Body of pancreas (tissue), 4 donors: Measurements from ENCODE around the gene LRRC63.

Source experiments
- POLR2A ChIP-seq, 3 donors: fragments of 450-650 bp; IDR thresholded peaks; one replicate each; pipeline ENCODE4 v1.6.1; 2016; ENCODE audit warnings: antibody characterized with exemption in 3 of 3, mild to moderate bottlenecking in 2 of 3
- TF ChIP-seq, protein P1 (sequence below), 7 experiments: fragments of 450-650 bp in 4 of 7; fragments of 200-600 bp in 3 of 7; sonication (generic) in 3 of 7; IDR thresholded peaks; one replicate each; pipeline ENCODE4 v1.5.1; 2016 to 2019; ENCODE audit warnings: antibody characterized with exemption in 7 of 7

DNA sequence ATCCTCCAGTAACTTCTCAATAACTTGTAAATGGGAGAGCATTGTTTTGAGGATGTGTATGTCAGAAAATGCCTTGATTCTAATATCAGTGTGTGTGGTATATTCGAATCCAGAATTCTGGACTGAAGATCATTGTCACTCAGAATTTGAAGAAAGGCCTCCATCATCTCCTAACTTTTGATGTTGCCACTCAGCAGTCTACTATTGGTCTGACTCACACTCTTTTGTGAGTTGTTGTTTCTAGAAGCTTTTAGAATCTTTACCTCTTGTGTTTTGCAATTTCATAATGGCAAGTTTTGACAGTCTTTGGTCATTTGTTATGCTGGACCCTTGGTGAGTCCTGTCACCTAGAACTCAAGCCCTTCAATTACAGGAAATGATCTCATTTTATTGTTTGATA lies 98.3 kb downstream of the LRRC63 start:
- TF ChIP-seq, protein P1, sequence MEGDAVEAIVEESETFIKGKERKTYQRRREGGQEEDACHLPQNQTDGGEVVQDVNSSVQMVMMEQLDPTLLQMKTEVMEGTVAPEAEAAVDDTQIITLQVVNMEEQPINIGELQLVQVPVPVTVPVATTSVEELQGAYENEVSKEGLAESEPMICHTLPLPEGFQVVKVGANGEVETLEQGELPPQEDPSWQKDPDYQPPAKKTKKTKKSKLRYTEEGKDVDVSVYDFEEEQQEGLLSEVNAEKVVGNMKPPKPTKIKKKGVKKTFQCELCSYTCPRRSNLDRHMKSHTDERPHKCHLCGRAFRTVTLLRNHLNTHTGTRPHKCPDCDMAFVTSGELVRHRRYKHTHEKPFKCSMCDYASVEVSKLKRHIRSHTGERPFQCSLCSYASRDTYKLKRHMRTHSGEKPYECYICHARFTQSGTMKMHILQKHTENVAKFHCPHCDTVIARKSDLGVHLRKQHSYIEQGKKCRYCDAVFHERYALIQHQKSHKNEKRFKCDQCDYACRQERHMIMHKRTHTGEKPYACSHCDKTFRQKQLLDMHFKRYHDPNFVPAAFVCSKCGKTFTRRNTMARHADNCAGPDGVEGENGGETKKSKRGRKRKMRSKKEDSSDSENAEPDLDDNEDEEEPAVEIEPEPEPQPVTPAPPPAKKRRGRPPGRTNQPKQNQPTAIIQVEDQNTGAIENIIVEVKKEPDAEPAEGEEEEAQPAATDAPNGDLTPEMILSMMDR (IDR thresholded peaks at IDR 0.05) = no peak
- no peak for TF ChIP-seq POLR2A (IDR thresholded peaks at IDR 0.05)
